HepG2 (cell line): ENCODE data around the gene SLC25A22. TPM values are rescaled to one million over a fixed set of nuclear protein-coding genes. Genes with fewer than 3 reads are reported as not detected.

Source experiments
- CBFB ChIP-seq: sonication (generic); formaldehyde crosslinking; IDR thresholded peaks from 2 replicates; pipeline ENCODE4 v1.4.0; 2020; ENCODE audit warnings: missing genetic modification reagents
- CERS6 ChIP-seq: sonication (generic); formaldehyde crosslinking; IDR thresholded peaks from 2 replicates; pipeline ENCODE4 v1.5.0; 2020; ENCODE audit warnings: missing genetic modification reagents
- HNRNPL ChIP-seq: fragments of 200-400 bp; formaldehyde crosslinking; IDR thresholded peaks from 2 replicates; pipeline ENCODE4 v1.6.1; 2017; ENCODE audit warnings: mild to moderate bottlenecking, low read depth, low read length
- LBX2 ChIP-seq: sonication (generic); formaldehyde crosslinking; IDR thresholded peaks from 2 replicates; pipeline ENCODE4 v1.5.0; 2020; ENCODE audit warnings: missing genetic modification reagents, mild to moderate bottlenecking, borderline replicate concordance
- MATR3 ChIP-seq: sonication (generic); formaldehyde crosslinking; IDR thresholded peaks from 2 replicates; pipeline ENCODE4 v1.4.0; 2020; ENCODE audit warnings: missing genetic modification reagents
- MAX ChIP-seq: IDR thresholded peaks from 2 replicates; pipeline ENCODE4 v1.6.1; 2012; ENCODE audit warnings: inconsistent platforms
- NFIC ChIP-seq: IDR thresholded peaks from 2 replicates; pipeline ENCODE4 v1.6.1; 2012; ENCODE audit warnings: mild to moderate bottlenecking, low read length, inconsistent platforms
- NR1H2 ChIP-seq: sonication (generic); formaldehyde crosslinking; IDR thresholded peaks from 2 replicates; pipeline ENCODE4 v1.8.1; 2022; ENCODE audit warnings: low read depth, missing genetic modification reagents, borderline replicate concordance
- PHF8 ChIP-seq: sonication (generic); formaldehyde crosslinking; IDR thresholded peaks from 2 replicates; pipeline ENCODE4 v1.5.0; 2020; ENCODE audit warnings: missing genetic modification reagents
- STAT6 ChIP-seq: sonication (generic); formaldehyde crosslinking; IDR thresholded peaks from 2 replicates; pipeline ENCODE4 v1.4.0; 2020; ENCODE audit warnings: missing genetic modification reagents, mild to moderate bottlenecking, borderline replicate concordance
- TBL1XR1 ChIP-seq: fragments of 150-350 bp; IDR thresholded peaks from 2 replicates; pipeline ENCODE4 v1.6.1; 2014; ENCODE audit warnings: borderline replicate concordance, low read length; ENCODE audit not compliant: partially characterized antibody
- ZBTB4 ChIP-seq: sonication (generic); formaldehyde crosslinking; IDR thresholded peaks from 2 replicates; pipeline ENCODE4 v1.4.0; 2020; ENCODE audit warnings: missing genetic modification reagents, mild to moderate bottlenecking, borderline replicate concordance
- ZNF646 ChIP-seq: sonication (generic); formaldehyde crosslinking; IDR thresholded peaks from 2 replicates; pipeline ENCODE4 v1.9.0; 2021; ENCODE audit warnings: mild to moderate bottlenecking, missing genetic modification reagents
- polyA plus RNA-seq, 8 experiments: library from polyadenylated mRNA; depleted of rRNA in 3 of 8; stranded (reverse) in 7 of 8; unstranded in 1 of 8; fragments of >200 nt; fragmentation: Illumina TruSeq in 4 of 8; extraction: Trizol in 4 of 8; gene quantifications; 2 replicates each; pipeline versions ENCODE4 v1.2.1 to v1.2.3, GENCODE V29; 2011 to 2016; ENCODE audit warnings: low read depth in 4 of 8, missing spikeins in 1 of 8, mixed read lengths in 1 of 8; ENCODE audit not compliant: insufficient read depth in 1 of 8
- total RNA-seq, 5 experiments: library from RNA; depleted of rRNA; stranded (reverse); fragments of >200 nt; fragmentation: Illumina TruSeq; extraction: Trizol; gene quantifications; 2 replicates each; pipeline ENCODE4 v1.2.3, GENCODE V29; 2016; ENCODE audit warnings: low read depth in 1 of 5

Gene SLC25A22
- total and polyA plus RNA-seq, 2 of the 13 experiments (the other 11 are each of a cell fraction or from before 2014, with no cell fraction given), result 12.4 to 19.2 TPM

- TF ChIP-seq MATR3 (CRISPR knock-in tag) (no peak), CERS6 (no peak), MAX (peak; percentile 97), ZBTB4 (no peak), TBL1XR1 (no peak), NR1H2 (CRISPR knock-in tag) (peak; percentile 48; the same call in 1 of the 2 replicates), NFIC (no peak), CBFB (CRISPR knock-in tag) (peak; percentile 27; the same call in 1 of the 2 replicates), PHF8 (CRISPR knock-in tag) (peak; percentile 31; the same call in 1 of the 2 replicates), LBX2 (CRISPR knock-in tag) (peak; percentile 53; the same call in 1 of the 2 replicates), ZNF646 (CRISPR knock-in tag) (no peak), HNRNPL (peak; percentile 67; the same call in 1 of the 2 replicates), STAT6 (CRISPR knock-in tag) (no peak)
Measured at GRCh38 chr11:843818-844692, 46.0 kb upstream of the SLC25A22 start (continued).
